ENCODE measurements around the gene MAGI1.

GRCh38 chr3:65948841-65949573 lies 89.7 kb downstream of the MAGI1 start:
- TF ChIP-seq ZFX (IDR thresholded peaks at IDR 0.05): no peak
- no peak for TF ChIP-seq CTCF (IDR thresholded peaks at IDR 0.05 in 2 of 3, conservative IDR thresholded peaks at IDR 0.05 in 1 of 3; ENCODE audit: borderline replicate concordance in 1 of 3, insufficient read depth in 1 of 3, low read depth in 2 of 3, low read length in 2 of 3)
- TF ChIP-seq POLR2A (IDR thresholded peaks at IDR 0.05; ENCODE audit: borderline replicate concordance, extremely low read depth, insufficient read depth, insufficient read length): no peak
- TF ChIP-seq SRF (IDR thresholded peaks at IDR 0.05; ENCODE audit: low read depth): no peak
- TF ChIP-seq SP1 (IDR thresholded peaks at IDR 0.05; ENCODE audit: low read depth): no peak
- TF ChIP-seq RAD21 (IDR thresholded peaks at IDR 0.05; ENCODE audit: low read depth): no peak
- no peak for TF ChIP-seq POLR2AphosphoS5 (IDR thresholded peaks at IDR 0.05; ENCODE audit: low read depth, low read length)
- TF ChIP-seq, protein P1, sequence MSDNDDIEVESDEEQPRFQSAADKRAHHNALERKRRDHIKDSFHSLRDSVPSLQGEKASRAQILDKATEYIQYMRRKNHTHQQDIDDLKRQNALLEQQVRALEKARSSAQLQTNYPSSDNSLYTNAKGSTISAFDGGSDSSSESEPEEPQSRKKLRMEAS (IDR thresholded peaks at IDR 0.05): no peak
- TF ChIP-seq ZNF274 (IDR thresholded peaks at IDR 0.05; ENCODE audit: low read depth, low read length): no peak
